CD4-positive, alpha-beta T cell treated with Interleukin-15 for 4 hours (primary cell): ENCODE measurements around the gene GABARAP.

Source experiments
- DNase-seq: peaks from one replicate; pipeline ENCODE4 v3.0.0-alpha.2; 2020; ENCODE audit warnings: low spot score

GABARAP gene

GRCh38 chr17:7222093-7222971, 19.9 kb downstream of the GABARAP start:
- DNase-seq = no peak

DNA sequence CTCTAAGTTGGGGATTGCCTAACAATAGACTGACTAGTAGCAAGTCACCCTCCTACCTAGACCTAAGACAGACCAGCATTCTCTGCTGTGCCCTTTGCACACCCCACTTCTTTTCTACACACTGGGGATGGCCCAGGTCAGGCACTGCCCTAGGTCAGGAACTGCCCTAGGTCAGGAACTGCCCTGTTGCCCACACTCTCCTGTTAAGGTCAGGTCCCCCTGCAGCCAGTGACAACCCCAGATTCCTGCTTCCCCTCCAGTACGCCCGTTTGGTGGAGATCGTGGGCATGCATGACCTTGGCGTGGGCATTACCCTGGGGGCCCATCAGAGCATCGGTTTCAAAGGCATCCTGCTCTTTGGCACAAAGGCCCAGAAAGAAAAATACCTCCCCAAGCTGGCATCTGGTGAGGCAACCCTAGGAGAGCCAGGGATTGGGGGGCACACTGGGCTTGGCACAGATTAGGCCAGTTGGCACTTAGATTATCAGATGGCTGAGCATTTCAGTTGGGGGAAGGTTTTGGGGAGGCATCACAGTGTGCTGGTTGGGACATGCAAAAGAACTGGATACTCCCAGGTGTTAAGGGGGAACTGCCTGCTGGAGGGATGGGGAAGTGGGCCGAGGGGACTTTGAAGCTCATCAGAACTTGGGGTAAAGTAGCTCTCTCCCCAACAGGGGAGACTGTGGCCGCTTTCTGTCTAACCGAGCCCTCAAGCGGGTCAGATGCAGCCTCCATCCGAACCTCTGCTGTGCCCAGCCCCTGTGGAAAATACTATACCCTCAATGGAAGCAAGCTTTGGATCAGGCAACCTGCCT, 20.8 kb downstream of the GABARAP start:
- no peak for DNase-seq

DNA sequence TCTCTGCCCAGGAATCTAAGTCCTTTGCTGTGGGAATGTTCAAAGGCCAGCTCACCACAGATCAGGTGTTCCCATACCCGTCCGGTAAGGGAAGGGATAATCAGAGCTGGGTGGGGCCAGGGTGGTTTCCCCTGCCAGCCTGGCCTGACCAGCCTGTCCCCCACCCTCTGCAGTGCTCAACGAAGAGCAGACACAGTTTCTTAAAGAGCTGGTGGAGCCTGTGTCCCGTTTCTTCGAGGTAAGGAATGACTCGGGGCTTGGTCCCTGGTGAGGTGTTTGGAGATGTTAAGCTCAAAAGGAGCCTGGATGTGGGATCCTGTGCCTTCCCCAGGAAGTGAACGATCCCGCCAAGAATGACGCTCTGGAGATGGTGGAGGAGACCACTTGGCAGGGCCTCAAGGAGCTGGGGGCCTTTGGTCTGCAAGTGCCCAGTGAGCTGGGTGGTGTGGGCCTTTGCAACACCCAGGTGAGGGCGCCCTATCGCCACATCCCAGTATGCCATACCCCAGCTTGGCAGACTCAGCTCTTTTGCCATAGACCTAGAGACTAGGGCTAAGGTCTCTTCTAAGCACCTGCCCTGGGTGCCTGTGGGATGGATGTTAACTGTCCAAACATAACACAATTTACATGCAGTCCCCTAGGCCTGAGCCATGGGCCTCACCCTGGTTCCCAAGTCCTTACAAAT, 21.5 kb downstream of the GABARAP start:
- peak; percentile 65 for DNase-seq

- peak; percentile 83 for DNase-seq
Observed at GRCh38 chr17:7219812-7220592, 22.2 kb downstream of the GABARAP start, which contains the start of the genes ACADVL and DLG4. TSS of gene ACADVL (plus strand) at chr17:7219938. CDS start at chr17:7219985, 47 bp downstream. TSS of gene DLG4 (minus strand) at chr17:7219836.

DNA sequence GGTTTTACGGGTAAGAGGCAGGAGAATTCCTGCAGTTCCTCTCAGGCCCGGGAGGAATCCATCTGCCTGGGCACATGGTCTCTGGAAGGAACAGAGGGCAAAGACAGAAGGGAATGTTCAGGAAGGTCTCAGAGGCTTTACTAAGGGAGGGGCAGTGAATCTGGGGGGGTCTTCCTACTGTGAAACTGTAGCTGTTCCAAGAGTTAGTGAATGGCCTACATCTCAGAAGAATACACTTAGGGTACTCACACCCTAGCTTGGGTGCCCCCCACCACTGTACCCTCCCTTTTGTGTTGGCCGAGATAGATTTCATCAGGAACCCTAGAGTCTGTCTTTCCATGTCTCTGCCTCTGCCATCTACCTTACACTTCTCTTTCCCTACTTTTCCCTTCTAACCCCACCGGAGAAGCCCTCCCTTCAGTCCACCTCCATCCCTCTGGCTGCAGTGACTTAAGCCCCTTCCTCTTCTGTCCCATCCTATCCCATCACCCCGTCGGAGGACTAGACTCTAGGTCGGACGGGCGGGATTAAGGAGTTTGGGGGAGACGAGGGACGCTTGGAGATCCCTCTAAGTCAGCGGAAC, 22.9 kb downstream of the GABARAP start:
- DNase-seq = no peak

- no peak for DNase-seq
Observed at GRCh38 chr17:7218758-7219157, 23.5 kb downstream of the GABARAP start.

- DNase-seq = no peak
Observed at GRCh38 chr17:7218166-7218565, 24.1 kb downstream of the GABARAP start.

- DNase-seq = no peak
Observed at GRCh38 chr17:7217113-7217987, 24.9 kb downstream of the GABARAP start.

- DNase-seq = no peak
Observed at GRCh38 chr17:7216242-7217112, 25.8 kb downstream of the GABARAP start.

GRCh38 chr17:7215652-7216180, 26.5 kb downstream of the GABARAP start:
- DNase-seq = no peak

GRCh38 chr17:7215136-7215638, 27.1 kb downstream of the GABARAP start:
- DNase-seq = no peak

GRCh38 chr17:7214300-7215135, 27.7 kb downstream of the GABARAP start:
- DNase-seq = peak; percentile 100

- peak; percentile 87 for DNase-seq
Observed at GRCh38 chr17:7213895-7214299, 28.4 kb downstream of the GABARAP start.

- no peak for DNase-seq
Observed at GRCh38 chr17:7211491-7212273, 30.6 kb downstream of the GABARAP start.

GRCh38 chr17:7208754-7209460, 33.3 kb downstream of the GABARAP start:
- DNase-seq = no peak

DNA sequence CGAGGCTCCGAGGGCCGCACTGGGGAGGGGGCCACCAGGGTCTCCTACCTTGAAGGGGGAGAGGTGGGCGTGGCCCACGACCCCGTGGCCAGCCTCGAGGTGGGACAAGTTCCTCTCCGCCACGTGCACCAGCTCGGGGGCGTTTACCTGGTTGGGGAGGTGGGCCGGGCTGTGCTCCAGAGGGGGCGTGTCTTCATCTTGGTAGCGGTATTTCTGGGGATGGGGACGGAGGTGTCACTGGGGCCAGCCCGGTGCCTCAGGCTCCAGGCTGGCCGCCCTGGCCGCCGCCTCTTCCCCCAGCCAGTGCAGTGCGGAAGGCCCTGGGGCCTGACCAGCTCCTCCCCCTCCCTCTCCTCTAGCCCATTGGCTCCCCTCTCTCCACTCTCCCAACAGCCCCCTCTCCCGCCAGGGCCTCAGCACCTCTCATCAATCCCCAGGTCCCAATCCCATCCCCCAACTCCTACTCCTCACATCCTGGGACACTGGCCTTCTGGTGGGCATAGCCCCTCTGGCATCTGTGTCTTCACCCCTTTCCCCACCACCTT, 34.1 kb downstream of the GABARAP start:
- DNase-seq = no peak
